ENCODE results near the gene CFAP97D2. TPM values are rescaled to one million over a fixed set of nuclear protein-coding genes. Genes with fewer than 3 reads are reported as not detected.

Gene CFAP97D2
- total RNA-seq = not detected in 2 replicates

GRCh38 chr13:114179087-114179658 lies at the start of gene CFAP97D2:
CFAP97D2 (plus strand) TSS chr13:114179257; CDS start chr13:114179331, 74 bp downstream.

DNA sequence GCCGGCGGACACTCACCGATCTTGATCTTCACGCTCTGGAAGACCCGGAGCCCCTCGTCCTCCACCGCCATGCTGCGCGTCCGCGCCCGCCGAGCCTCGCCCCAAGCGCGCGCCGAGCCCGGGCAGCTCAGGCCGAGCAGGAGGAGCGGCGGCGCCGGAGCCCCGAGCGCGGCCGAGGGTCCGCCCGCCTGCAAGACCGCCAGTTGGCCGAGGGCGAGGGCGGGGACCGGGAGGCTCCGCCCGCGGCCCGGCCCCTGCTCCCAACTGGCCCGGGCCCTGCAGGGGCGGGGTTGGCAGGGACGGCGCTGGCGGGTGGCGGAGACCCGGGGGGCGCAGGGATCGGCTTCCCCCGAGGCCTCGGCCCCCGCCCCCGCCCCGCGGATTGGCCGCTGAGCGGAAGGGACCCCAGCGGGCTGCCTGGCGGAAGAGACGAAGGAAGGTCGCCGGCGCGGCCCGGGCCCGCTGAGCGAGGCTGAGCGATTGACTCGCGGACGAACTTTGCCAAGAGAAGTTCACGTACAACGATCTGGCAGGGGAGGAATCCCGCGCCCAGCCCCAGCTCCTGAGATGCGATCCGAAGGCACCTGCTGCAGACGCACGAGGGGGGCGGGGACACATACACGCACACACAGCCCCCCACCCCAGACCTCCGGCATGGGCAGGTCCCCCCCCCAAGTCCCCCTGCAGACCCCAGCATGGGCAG lies 46.5 kb upstream of the CFAP97D2 start, which contains the start of gene RASA3:
Gene RASA3, minus strand, starts transcription at position 205 of the 703 bp plus-strand sequence. Its CDS starts 134 bp downstream, at position 71.

DNA sequence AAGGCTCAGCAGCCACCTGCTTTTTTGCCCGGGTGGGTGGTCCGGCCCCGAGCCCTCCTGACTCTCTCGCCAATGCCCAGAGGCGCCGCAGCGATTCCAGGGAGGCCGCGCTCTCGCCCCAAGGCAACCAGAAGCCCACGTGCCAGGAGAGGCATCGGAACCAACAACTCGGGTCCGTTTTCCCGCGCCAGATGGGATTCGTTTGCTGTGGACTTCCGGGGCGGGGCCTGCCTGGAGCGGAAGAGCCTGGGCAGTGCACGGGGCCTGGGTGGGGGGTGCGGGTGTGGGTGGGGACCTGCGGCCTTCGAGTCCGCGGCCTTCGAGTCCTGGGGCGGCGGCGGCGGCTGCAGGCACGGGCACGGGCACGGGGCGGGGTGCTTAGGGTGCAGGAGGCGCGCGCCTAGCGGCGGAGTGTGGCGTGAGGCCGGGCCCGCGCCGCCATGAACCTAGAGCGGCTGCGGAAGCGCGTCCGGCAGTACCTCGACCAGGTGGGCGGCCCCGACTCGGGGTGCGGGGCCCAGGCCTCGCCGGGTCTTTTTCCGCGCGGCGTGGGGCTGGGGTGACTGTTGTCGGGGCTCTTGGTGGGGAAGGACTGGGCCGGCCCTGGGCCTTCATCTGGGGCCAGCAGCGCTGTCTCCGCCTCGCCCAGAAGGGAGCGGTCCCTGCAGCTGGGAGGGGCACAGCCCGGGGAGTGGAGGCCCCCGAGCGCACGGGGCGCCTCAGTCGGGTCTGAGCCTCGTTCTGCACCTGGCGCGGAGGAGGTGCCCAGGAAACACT lies 55.8 kb downstream of the CFAP97D2 start, which contains the start of gene CDC16:
Gene CDC16, plus strand, starts transcription at position 253 of the 777 bp plus-strand sequence. Its CDS starts 188 bp downstream, at position 441.

Other genes with a start within 250 kb of the CFAP97D2 start
- under 0.01 TPM in 1 of 2 replicates, not detected in the other for gene C13orf46, start 205.2 kb upstream of the CFAP97D2 start, total RNA-seq
- gene RASA3, start 46.6 kb upstream of the CFAP97D2 start, total RNA-seq = 3.9 and 6.0 TPM in 2 replicates
- 35.9 and 41.1 TPM in 2 replicates for gene CDC16, start 55.6 kb downstream of the CFAP97D2 start, total RNA-seq
- gene UPF3A, start 102.3 kb downstream of the CFAP97D2 start, total RNA-seq = 7.5 and 13.2 TPM in 2 replicates
- gene CHAMP1, start 135.2 kb downstream of the CFAP97D2 start, total RNA-seq = 7.5 and 8.7 TPM in 2 replicates

All from tracheal epithelial cell (primary cell).